Skeletal muscle tissue (tissue), 4 donors: ENCODE measurements around the gene ZNF575. TPM values are rescaled to one million over a fixed set of nuclear protein-coding genes. Genes with fewer than 3 reads are reported as not detected.
"Not testable (repeated sequence)": the region's sequence is repeated elsewhere in the genome, so short reads cannot be mapped to it uniquely, and the experiment has no call there.

Experiments
- H3K27ac ChIP-seq: one replicate; pipeline ENCODE4 v1.7.0; 2013; ENCODE audit warnings: mild to moderate bottlenecking, low read depth, low read length, inconsistent platforms
- H3K27me3 ChIP-seq, 3 donors: one replicate each; pipeline ENCODE4 v1.7.0; 2013; ENCODE audit warnings: low read length in 3 of 3; ENCODE audit not compliant: control insufficient read depth in 3 of 3, insufficient read depth in 3 of 3
- H3K36me3 ChIP-seq, 3 donors: one replicate each; pipeline ENCODE4 v1.7.0; 2013; ENCODE audit warnings: low read length in 3 of 3; ENCODE audit not compliant: control insufficient read depth in 3 of 3, insufficient read depth in 3 of 3
- H3K4me1 ChIP-seq, 3 donors: one replicate each; pipeline ENCODE4 v1.7.0; 2013; ENCODE audit warnings: low read length in 3 of 3, mild to moderate bottlenecking in 3 of 3; ENCODE audit not compliant: control insufficient read depth in 3 of 3, insufficient read depth in 3 of 3
- H3K4me3 ChIP-seq, 3 donors: one replicate each; pipeline ENCODE4 v1.7.0; 2013; ENCODE audit warnings: low read length in 3 of 3
- H3K9ac ChIP-seq, 3 donors: one replicate each; pipeline ENCODE4 v1.7.0; 2013; ENCODE audit warnings: low read length in 3 of 3, mild to moderate bottlenecking in 3 of 3, moderate library complexity in 2 of 3, low read depth in 1 of 3
- H3K9me3 ChIP-seq, 3 donors: one replicate each; pipeline ENCODE4 v1.7.0; 2013; ENCODE audit warnings: low read length in 3 of 3; ENCODE audit not compliant: control insufficient read depth in 3 of 3
- total RNA-seq: library from RNA; depleted of rRNA; stranded (reverse); fragments of >200 nt; gene quantifications from one replicate; pipeline ENCODE4 v1.2.3, GENCODE V29; 2014
- donor health status: Osteomylitis.

Gene ZNF575
- total RNA-seq, 1 donor from 2014 or later: not detected

DNA sequence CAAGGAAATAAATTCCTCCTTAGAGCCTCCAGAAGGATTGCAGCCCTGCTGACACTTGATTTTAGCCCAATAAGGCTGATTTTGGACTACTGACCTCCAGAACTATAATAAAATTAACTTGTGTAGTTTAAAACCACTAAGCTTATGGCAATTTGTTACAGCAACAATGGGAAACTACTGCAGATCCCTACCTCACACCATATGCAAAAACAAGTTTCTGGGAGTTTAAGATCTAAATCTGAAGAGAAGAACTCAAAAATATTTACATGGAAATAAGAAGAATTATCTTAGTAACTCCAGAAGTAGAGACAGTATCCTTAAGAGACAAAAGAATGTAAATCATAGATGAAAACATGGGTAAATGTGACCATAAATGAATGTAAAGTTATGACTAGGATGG lies 5.9 kb downstream of the ZNF575 start:
- Histone ChIP-seq H3K36me3 (peaks cover 29 to 43% (median 42%) of the 10 kb centered on the region in 3 donors), H3K4me1 (peaks cover 4 to 15% (median 13%) of the 10 kb centered on the region in 3 donors), H3K27ac (no peak overlapping the region)

DNA sequence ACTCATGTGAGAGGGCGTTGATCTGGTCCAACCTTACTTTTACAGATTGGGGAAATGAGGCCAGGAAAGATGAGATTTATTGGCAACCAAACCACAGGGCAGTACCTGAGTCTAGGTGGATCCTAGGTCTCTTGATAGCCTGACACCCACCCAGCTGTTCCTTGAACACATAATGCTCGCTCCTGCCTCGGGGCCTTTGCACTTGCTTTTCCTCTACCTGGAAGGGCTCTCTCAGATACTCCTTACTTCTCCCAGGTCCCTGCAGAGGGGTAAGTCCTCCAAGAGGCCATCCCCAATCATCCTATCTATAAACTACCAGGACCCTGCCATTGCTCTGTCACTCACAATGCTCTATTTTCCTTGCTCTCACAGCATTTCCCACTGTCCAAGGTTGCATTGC lies 7.4 kb downstream of the ZNF575 start:
- Histone ChIP-seq H3K9ac (no peak overlapping the region), H3K36me3 (peaks cover 38 to 55% (median 51%) of the 10 kb centered on the region in 3 donors), H3K27me3 (no peaks in the 10 kb centered on the region), H3K4me3 (no peak overlapping the region), H3K9me3 (peaks cover 0 to 8% (median 0%) of the 10 kb centered on the region in 3 donors), H3K4me1 (peaks cover 0 to 5% (median 3%) of the 10 kb centered on the region in 3 donors), H3K27ac (no peak overlapping the region)

More for the DNA sequence above, 5.9 kb downstream of the ZNF575 start:
- Histone ChIP-seq H3K9ac (no peak overlapping the region), H3K9me3 (peaks cover 0 to 8% (median 0%) of the 10 kb centered on the region in 3 donors), H3K27me3 (no peaks in the 10 kb centered on the region), H3K4me3 (no peak overlapping the region)

DNA sequence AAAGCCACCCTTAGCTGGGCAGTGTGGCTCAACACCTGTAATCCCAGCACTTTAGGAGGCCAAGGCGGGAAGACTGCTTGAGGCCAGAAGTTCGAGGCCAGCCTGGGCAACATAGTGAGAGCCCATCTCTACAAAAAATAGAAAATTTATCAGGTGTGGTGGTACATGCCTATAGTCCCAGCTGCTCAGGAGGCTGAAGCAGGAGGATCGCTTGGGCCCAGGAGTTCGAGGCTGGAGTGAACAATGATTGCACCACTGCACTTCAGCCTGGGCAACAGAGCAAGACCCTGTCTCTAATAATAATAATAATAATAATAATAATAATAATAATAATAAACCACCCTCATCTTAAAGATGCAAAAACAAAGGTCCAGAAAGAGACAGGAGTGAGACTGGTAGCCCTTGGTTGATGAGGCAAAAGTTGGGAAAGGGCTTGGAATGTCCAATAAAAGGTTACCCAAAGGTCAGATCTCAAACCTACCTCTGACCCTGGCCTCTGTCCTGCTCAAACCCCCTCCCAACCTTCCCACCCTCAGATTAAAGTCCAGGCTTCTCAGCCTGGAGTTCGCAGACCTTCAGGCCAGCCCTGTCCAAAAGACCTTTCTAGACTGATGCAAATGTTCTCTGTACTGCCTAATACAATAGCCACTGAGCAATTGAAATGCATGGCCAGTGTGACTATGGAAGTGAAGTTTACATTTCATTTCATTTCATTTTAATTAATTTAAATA lies 9.1 kb downstream of the ZNF575 start:
- no peak overlapping the region for H3K4me3 ChIP-seq
- no peak overlapping the region for H3K9ac ChIP-seq
- peaks cover 0 to 8% (median 0%) of the 10 kb centered on the region in 3 donors for H3K9me3 ChIP-seq
- no peaks in the 10 kb centered on the region for H3K27me3 ChIP-seq
- peaks cover 40 to 61% (median 59%) of the 10 kb centered on the region in 3 donors for H3K36me3 ChIP-seq
- H3K4me1 ChIP-seq: no peaks in the 10 kb centered on the region
- H3K27ac ChIP-seq: no peak overlapping the region

DNA sequence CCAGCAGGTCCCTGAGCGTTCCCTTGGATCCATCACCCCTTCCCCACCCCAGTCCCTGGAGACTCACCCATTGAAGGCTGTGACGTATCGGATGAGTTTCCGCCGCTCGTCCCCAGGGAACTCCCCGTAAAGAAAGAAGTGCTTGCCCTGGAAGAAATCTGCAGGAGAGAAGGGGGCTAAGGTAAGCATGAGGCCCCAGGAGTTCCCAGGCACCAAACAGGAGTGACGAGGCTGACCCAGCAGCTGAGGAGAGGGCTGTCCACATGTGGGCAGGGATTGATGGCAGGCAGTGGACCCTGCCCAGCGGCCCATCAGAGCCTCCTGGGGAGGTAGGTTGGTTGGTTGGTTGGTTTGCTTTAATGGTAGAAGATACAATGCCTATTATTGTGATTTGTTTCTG lies 11.1 kb downstream of the ZNF575 start:
- Histone ChIP-seq H3K9ac (no peak overlapping the region), H3K4me1 (no peaks in the 10 kb centered on the region), H3K27ac (no peak overlapping the region), H3K9me3 (peaks cover 0 to 2% (median 0%) of the 10 kb centered on the region in 3 donors), H3K4me3 (no peak overlapping the region), H3K27me3 (no peaks in the 10 kb centered on the region), H3K36me3 (peaks cover 34 to 52% (median 50%) of the 10 kb centered on the region in 3 donors)

DNA sequence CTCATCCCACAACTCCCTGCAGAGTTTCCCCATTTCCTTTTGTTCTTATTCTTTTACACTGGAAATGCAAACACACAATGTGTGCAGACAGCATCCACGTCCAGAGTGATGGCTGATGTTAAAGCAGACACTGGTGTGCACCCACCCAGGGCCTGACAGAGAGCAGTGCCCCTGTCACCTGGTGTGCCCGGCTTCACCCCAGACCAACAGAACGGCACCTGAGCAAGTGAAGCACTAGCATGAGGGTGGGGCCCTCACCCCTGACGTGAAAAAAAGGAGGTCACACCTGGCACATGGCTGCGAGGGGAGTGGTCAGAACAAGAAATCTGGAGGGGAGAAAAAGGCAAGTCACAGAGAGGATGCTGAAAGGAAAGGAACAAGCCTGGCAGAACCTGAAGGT lies 12.3 kb downstream of the ZNF575 start:
- no peak overlapping the region for H3K27ac ChIP-seq
- peak overlapping the region in 1 of 3 donors; percentile 25 for H3K9ac ChIP-seq
- H3K27me3 ChIP-seq: no peaks in the 10 kb centered on the region
- H3K4me3 ChIP-seq: no peak overlapping the region
- H3K36me3 ChIP-seq: peaks cover 36 to 46% (median 44%) of the 10 kb centered on the region in 3 donors
- no peaks in the 10 kb centered on the region for H3K9me3 ChIP-seq
- H3K4me1 ChIP-seq: no peaks in the 10 kb centered on the region

DNA sequence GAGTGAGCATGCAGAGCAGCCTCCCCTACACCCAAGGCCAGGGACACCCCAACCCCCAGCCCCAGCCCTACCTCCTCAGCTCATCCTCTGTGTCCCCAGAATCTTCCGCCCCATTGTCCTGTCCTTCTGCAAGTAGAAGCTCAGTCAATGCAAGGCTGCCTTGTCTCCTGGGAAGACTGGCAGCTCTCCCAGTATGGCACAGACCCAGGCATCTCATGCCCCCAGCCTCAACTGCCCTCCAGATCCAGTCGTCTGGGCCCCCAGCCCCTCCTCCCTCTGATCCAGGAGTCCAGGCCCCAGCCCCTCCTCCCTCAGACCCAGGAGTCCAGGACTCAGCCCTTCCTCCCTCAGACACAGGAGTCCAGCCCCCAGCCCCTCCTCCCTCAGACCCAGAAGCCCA lies 13.0 kb downstream of the ZNF575 start:
- no peaks in the 10 kb centered on the region for H3K27me3 ChIP-seq
- no peaks in the 10 kb centered on the region for H3K4me1 ChIP-seq
- no peak overlapping the region for H3K9ac ChIP-seq
- no peaks in the 10 kb centered on the region for H3K9me3 ChIP-seq
- no peak overlapping the region for H3K4me3 ChIP-seq
- peaks cover 38 to 46% (median 45%) of the 10 kb centered on the region in 3 donors for H3K36me3 ChIP-seq
- no peak overlapping the region for H3K27ac ChIP-seq

DNA sequence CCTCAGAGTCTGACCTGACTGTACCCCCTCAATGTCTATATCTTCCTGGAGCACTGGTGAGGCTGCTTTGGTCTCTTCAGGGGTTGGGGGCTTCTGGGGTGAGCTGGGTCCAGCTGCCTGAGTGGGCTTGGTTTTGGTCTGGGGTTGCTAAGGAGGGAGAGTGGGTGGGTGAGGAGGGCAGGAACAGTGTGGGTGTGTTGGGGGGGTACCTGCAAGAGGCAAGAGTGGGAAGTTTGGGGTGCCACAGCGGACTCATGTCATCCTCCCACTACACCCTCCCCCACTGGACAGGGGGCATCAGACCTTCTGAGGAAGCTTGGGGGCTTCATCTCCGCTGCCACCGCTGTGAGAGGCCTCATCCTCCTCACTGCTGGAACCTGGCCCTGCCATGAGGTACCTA lies 13.6 kb downstream of the ZNF575 start:
- no peak overlapping the region for H3K27ac ChIP-seq
- no peaks in the 10 kb centered on the region for H3K27me3 ChIP-seq
- peaks cover 41 to 49% (median 48%) of the 10 kb centered on the region in 3 donors for H3K36me3 ChIP-seq
- no peaks in the 10 kb centered on the region for H3K9me3 ChIP-seq
- no peak overlapping the region for H3K9ac ChIP-seq
- no peaks in the 10 kb centered on the region for H3K4me1 ChIP-seq
- no peak overlapping the region for H3K4me3 ChIP-seq

DNA sequence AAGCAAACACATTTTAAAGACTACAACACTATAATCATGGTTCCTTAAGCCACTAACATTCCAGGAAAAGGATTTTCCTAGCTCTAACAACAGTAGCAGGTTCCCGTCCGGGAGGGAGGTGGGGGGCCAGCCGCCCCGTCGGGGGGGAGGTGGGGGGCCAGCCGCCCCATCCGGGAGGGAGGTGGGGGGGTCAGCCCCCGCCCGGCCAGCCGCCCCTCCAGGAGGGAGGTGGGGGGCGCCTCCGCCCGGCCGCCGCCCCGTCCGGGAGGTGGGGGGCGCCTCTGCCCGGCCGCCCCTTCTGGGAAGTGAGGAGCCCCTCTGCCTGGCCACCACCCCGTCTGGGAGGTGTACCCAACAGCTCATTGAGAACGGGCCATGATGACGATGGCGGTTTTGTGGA lies 14.9 kb downstream of the ZNF575 start:
- H3K9me3 ChIP-seq, H3K9ac ChIP-seq, H3K4me3 ChIP-seq, H3K27me3 ChIP-seq, H3K4me1 ChIP-seq, H3K27ac ChIP-seq: not testable (repeated sequence)
- peaks cover 40 to 50% (median 47%) of the 10 kb centered on the region in 3 donors for H3K36me3 ChIP-seq

DNA sequence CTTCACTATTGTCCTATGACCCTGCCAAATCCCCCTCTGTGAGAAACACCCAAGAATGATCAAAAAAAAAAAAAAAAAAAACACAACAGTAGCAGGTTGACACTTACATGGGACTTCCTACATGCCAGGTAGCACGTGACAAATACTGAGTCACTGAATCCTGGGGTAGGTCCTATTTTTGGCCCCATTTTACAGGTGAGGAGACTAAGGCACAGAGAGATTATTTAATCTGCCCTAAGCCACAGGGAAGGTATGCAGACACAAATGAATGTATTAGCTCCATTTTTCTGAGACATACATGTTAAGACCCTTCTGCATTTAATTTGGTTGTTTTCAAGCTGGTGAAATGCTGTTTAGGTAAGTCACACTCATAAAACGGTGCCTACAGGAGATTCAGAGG lies 15.7 kb downstream of the ZNF575 start:
- H3K4me1 ChIP-seq: no peaks in the 10 kb centered on the region
- H3K9ac ChIP-seq: no peak overlapping the region
- peaks cover 38 to 50% (median 46%) of the 10 kb centered on the region in 3 donors for H3K36me3 ChIP-seq
- no peaks in the 10 kb centered on the region for H3K27me3 ChIP-seq
- H3K4me3 ChIP-seq: no peak overlapping the region
- no peaks in the 10 kb centered on the region for H3K9me3 ChIP-seq
- no peak overlapping the region for H3K27ac ChIP-seq

DNA sequence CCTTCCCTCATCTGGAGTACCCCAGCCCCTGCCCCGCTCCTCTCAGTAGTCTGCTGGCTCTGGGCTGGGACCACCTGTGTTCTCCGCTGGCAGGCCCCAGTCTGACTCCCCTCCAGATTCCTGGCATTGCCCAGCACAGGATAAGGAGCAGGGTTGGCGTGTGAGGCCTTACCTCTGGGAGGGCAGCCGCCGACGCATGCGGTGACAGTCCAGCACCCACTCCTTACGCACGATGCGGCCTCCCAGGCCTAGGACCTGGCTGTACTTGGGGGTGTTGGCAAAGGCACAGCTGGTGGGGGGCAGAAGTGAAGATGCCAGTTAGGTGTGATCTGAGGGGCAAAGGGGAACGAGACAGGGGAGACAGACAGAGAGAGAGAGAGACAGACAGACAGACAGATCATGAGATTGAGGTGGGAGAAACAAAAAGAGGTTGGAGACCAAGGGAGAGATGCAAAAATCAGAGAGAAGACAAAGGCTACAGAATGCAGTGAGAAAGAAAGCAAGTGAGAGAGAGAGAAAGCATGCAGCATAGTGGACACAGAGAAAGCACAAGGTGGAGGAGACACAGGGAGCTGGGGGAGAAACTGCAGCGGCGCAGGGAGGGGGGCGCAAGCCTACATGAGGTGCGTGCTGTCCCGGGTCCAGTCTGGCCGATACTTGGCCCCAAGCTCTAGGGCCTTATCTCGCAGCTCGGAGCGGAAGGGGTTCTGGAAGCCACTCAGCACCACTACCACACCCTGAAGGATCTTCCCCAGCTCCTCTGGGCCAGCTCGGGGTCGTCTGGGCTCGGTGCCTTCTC lies 18.6 kb downstream of the ZNF575 start:
- Histone ChIP-seq H3K9ac (peak overlapping the region in 1 of 3 donors; percentile 8), H3K36me3 (peaks cover 36 to 43% (median 38%) of the 10 kb centered on the region in 3 donors)

More for the DNA sequence above, 18.6 kb downstream of the ZNF575 start:
- H3K9me3 ChIP-seq: no peaks in the 10 kb centered on the region
- no peak overlapping the region for H3K4me3 ChIP-seq
- no peak overlapping the region for H3K27ac ChIP-seq
- no peaks in the 10 kb centered on the region for H3K4me1 ChIP-seq
- H3K27me3 ChIP-seq: no peaks in the 10 kb centered on the region
